AG04449 (cell line): Measurements from ENCODE around the gene LRRC10.

Source experiments
- CTCF ChIA-PET: fragments of 350-600 bp; formaldehyde crosslinking; extraction: SDS; loops from one replicate; lab custom pipeline; 2021; ENCODE audit warnings: antibody characterized with exemption; lab: Yijun Ruan, JAX
- POLR2A ChIA-PET: fragments of 400-600, 350-600 bp; formaldehyde crosslinking; extraction: SDS; loops from one replicate; lab custom pipeline; 2020; ENCODE audit warnings: antibody characterized with exemption, inconsistent platforms; lab: Yijun Ruan, JAX
- DNase-seq: peaks from one replicate; pipeline ENCODE4 v3.0.0-alpha.2; 2010; ENCODE audit warnings: low read depth, low spot score
- H3K4me3 ChIP-seq: 2 replicates; pipeline ENCODE4 v1.5.1; 2011; ENCODE audit warnings: low read depth, mild to moderate bottlenecking, control low read depth, low read length
- TF ChIP-seq, protein P1 (sequence below): IDR thresholded peaks from one replicate; pipeline ENCODE4 v1.5.1; 2011; ENCODE audit warnings: mild to moderate bottlenecking, moderate library complexity, low read length, control low read depth, inconsistent platforms; ENCODE audit not compliant: insufficient read depth; ENCODE audit errors: missing control alignments

LRRC10 gene

DNA sequence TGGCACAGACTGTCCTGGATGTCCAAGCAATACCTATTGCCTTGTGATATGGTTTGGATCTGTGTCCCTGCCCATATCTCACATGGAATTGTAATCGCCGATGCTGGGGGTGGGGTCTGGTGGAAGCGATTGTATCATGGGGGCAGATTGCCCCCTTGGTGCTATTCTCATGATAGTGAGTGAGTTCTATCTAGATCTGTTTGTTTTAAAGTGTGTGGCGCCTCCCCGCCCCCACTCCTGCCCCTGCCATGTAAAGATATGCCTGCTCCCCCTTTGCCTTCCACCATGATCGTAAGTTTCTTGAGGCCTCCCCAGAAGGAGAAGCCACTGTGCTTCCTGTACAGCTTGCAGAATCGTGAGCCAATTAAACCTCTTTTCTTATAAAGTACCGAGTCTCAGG lies 16.8 kb upstream of the LRRC10 start:
- POLR2A ChIA-PET: no interaction called here
- CTCF ChIA-PET: interaction anchor here (1.5 to 17.7 kb wide), 2 partner anchors 11 to 13 kb away, joined by 5 to 166 read pairs; no protein-coding TSS in a partner anchor
- TF ChIP-seq, protein P1, sequence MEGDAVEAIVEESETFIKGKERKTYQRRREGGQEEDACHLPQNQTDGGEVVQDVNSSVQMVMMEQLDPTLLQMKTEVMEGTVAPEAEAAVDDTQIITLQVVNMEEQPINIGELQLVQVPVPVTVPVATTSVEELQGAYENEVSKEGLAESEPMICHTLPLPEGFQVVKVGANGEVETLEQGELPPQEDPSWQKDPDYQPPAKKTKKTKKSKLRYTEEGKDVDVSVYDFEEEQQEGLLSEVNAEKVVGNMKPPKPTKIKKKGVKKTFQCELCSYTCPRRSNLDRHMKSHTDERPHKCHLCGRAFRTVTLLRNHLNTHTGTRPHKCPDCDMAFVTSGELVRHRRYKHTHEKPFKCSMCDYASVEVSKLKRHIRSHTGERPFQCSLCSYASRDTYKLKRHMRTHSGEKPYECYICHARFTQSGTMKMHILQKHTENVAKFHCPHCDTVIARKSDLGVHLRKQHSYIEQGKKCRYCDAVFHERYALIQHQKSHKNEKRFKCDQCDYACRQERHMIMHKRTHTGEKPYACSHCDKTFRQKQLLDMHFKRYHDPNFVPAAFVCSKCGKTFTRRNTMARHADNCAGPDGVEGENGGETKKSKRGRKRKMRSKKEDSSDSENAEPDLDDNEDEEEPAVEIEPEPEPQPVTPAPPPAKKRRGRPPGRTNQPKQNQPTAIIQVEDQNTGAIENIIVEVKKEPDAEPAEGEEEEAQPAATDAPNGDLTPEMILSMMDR: no peak
- DNase-seq: no peak
- H3K4me3 ChIP-seq: no peak overlapping the region

GRCh38 chr12:69623970-69624369 lies 13.3 kb upstream of the LRRC10 start:
- POLR2A ChIA-PET: no interaction called here
- CTCF ChIA-PET: interaction anchor here (17.7 kb wide), 1 partner anchor 17 kb away, joined by 166 read pairs; no protein-coding TSS in a partner anchor
- no peak for DNase-seq
- TF ChIP-seq, protein P1: no peak
- no peak overlapping the region for H3K4me3 ChIP-seq

DNA sequence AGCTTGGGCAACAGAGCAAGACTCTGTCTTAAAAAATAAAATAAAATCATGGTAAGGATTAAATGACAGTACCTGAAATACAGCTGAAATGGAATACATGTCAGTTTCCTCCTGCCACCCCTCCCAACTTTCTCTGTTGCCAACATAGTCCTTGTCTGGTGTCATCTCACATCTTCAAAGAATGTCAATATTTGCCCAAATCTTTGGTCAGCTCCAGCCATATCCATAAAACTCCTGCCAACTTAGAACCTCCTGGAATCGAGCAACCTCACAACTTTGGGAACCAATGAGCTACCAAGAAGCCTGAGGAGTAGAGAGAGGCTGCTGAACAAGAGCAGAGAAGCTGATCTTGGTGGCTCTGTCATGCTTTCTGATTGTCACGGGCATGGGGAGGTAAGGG lies 10.8 kb upstream of the LRRC10 start:
- no peak for DNase-seq
- POLR2A ChIA-PET: no interaction called here
- TF ChIP-seq, protein P1: no peak
- H3K4me3 ChIP-seq: no peak overlapping the region
- CTCF ChIA-PET: interaction anchor here (17.7 kb wide), 1 partner anchor 19 kb away, joined by 166 read pairs; no protein-coding TSS in a partner anchor

- CTCF ChIA-PET: interaction anchor here (17.7 kb wide), 1 partner anchor 20 kb away, joined by 166 read pairs; no protein-coding TSS in a partner anchor
- POLR2A ChIA-PET: no interaction called here
- TF ChIP-seq, protein P1: no peak
- DNase-seq: no peak
- H3K4me3 ChIP-seq: no peak overlapping the region
Observed at GRCh38 chr12:69620921-69621320, 10.2 kb upstream of the LRRC10 start.

GRCh38 chr12:69620077-69620476 lies 9.4 kb upstream of the LRRC10 start:
- TF ChIP-seq, protein P1: no peak
- H3K4me3 ChIP-seq: no peak overlapping the region
- DNase-seq: no peak
- POLR2A ChIA-PET: interaction anchor here (0.6 kb wide), 1 partner anchor 17 kb away, joined by 4 read pairs; no protein-coding TSS in a partner anchor
- CTCF ChIA-PET: interaction anchor here (17.7 kb wide), 1 partner anchor 21 kb away, joined by 166 read pairs; no protein-coding TSS in a partner anchor

DNA sequence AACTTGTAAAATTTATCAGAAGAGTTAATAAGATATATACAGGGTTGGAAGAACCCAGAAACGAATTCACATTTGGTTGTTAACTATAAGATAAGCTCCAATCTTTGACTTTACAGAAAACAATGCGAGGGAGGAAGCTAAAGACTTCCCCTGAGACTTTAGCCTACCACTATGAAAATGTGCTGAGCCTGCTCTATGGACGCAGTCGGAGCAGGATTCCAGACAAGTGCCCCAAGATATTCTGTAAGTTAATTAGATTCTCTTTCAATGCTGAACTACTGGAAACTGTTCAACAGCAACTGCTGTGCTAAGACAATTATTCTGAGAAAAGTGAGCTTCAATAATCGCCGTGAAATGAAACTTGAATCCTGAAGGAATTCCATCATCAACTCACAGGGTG lies 8.3 kb upstream of the LRRC10 start:
- ChIA-PET CTCF (interaction anchor here (1.2 to 17.7 kb wide), 4 partner anchors 9 to 22 kb away, joined by 3 to 166 read pairs (median 6); no protein-coding TSS in a partner anchor), POLR2A (no interaction called here)
- DNase-seq: no peak
- no peak overlapping the region for H3K4me3 ChIP-seq
- TF ChIP-seq, protein P1: no peak
